H1 (cell line): ENCODE measurements around the gene NFKBIL1.

ENCODE experiments used
- EZH2 ChIP-seq: fragments of 200-600 bp; sonication (generic); IDR thresholded peaks from 2 replicates; pipeline ENCODE4 v1.7.1; 2012; ENCODE audit warnings: low read depth, mild to moderate bottlenecking, moderate library complexity, low read length, inconsistent platforms; ENCODE audit not compliant: severe bottlenecking
- JUND ChIP-seq: IDR thresholded peaks from 2 replicates; pipeline ENCODE4 v1.6.1; 2011; ENCODE audit warnings: mild to moderate bottlenecking, improper control_type of control experiment, low read length
- USF2 ChIP-seq: IDR thresholded peaks from 2 replicates; pipeline ENCODE4 v1.6.1; 2011; ENCODE audit warnings: low read length, improper control_type of control experiment
- TF ChIP-seq, protein P1 (sequence below), 3 experiments: IDR thresholded peaks; 1 replicate in 2 of 3; 2 replicates in 1 of 3; pipeline versions ENCODE4 v1.5.1 to v1.6.1; 2011; ENCODE audit warnings: low read length in 3 of 3, mild to moderate bottlenecking in 3 of 3, inconsistent platforms in 2 of 3, low read depth in 1 of 3, moderate library complexity in 1 of 3; ENCODE audit not compliant: insufficient read depth in 1 of 3; ENCODE audit errors: control extremely low read depth in 1 of 3

- TF ChIP-seq USF2 (no peak), EZH2 (no peak), JUND (no peak)
- TF ChIP-seq, protein P1, sequence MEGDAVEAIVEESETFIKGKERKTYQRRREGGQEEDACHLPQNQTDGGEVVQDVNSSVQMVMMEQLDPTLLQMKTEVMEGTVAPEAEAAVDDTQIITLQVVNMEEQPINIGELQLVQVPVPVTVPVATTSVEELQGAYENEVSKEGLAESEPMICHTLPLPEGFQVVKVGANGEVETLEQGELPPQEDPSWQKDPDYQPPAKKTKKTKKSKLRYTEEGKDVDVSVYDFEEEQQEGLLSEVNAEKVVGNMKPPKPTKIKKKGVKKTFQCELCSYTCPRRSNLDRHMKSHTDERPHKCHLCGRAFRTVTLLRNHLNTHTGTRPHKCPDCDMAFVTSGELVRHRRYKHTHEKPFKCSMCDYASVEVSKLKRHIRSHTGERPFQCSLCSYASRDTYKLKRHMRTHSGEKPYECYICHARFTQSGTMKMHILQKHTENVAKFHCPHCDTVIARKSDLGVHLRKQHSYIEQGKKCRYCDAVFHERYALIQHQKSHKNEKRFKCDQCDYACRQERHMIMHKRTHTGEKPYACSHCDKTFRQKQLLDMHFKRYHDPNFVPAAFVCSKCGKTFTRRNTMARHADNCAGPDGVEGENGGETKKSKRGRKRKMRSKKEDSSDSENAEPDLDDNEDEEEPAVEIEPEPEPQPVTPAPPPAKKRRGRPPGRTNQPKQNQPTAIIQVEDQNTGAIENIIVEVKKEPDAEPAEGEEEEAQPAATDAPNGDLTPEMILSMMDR (IDR thresholded peaks at IDR 0.05; ENCODE audit: control extremely low read depth in 1 of 3, insufficient read depth in 1 of 3, low read depth in 1 of 3, low read length in 3 of 3), result no peak
Measured at GRCh38 chr6:31580438-31580740, 33.0 kb downstream of the NFKBIL1 start.
